KBM-7 (cell line): Measurements from ENCODE around the gene ARHGAP22.
A peak's percentile ranks its signal among the peaks of the same experiment; 100 is the strongest.
"Not testable (repeated sequence)": the region's sequence is repeated elsewhere in the genome, so short reads cannot be mapped to it uniquely, and the experiment has no call there.

Source experiments
- DNase-seq: peaks from one replicate; pipeline ENCODE4 v3.0.0-alpha.2; 2015
- in situ Hi-C: fragments of 300-500 bp; cut with MboI; formaldehyde crosslinking; loops from 2 replicates; pipeline ENCODE4 v1.14.3; 2020; ENCODE audit warnings: low sequenced_read_pairs, low pct_unique_long_range_greater_than_20kb, mixed read lengths

ARHGAP22 gene

GRCh38 chr10:48431871-48432270, 173.0 kb downstream of the ARHGAP22 start:
- in situ Hi-C loops, result no loop called here
- DNase-seq, result no peak

- in situ Hi-C loops, result no loop called here
- no peak for DNase-seq
Measured at GRCh38 chr10:48430402-48430993, 174.4 kb downstream of the ARHGAP22 start.

GRCh38 chr10:48429309-48429708, 175.6 kb downstream of the ARHGAP22 start:
- in situ Hi-C loops, result no loop called here
- DNase-seq, result no peak

- DNase-seq, result no peak
- in situ Hi-C loops, result no loop called here
Measured at GRCh38 chr10:48428896-48429295, 176.0 kb downstream of the ARHGAP22 start.

GRCh38 chr10:48423884-48424283, 181.0 kb downstream of the ARHGAP22 start:
- in situ Hi-C loops, result no loop called here
- DNase-seq, result no peak

- DNase-seq, in situ Hi-C loops: not testable (repeated sequence)
Measured at GRCh38 chr10:48421862-48422261, 183.0 kb downstream of the ARHGAP22 start.

- in situ Hi-C loops, result no loop called here
- DNase-seq, result no peak
Measured at GRCh38 chr10:48419714-48420113, 185.2 kb downstream of the ARHGAP22 start.

- DNase-seq, result peak; percentile 23
- in situ Hi-C loops, result no loop called here
Measured at GRCh38 chr10:48418189-48418788, 186.6 kb downstream of the ARHGAP22 start.

GRCh38 chr10:48417374-48417773, 187.5 kb downstream of the ARHGAP22 start:
- DNase-seq, result no peak
- in situ Hi-C loops, result no loop called here

GRCh38 chr10:48416584-48417232, 188.2 kb downstream of the ARHGAP22 start:
- in situ Hi-C loops, result no loop called here

GRCh38 chr10:48414778-48415177, 190.1 kb downstream of the ARHGAP22 start:
- DNase-seq, result no peak

More at GRCh38 chr10:48416584-48417232, 188.2 kb downstream of the ARHGAP22 start:
- DNase-seq, result no peak

GRCh38 chr10:48414160-48414559, 190.7 kb downstream of the ARHGAP22 start:
- DNase-seq, result no peak
- in situ Hi-C loops, result no loop called here

More at GRCh38 chr10:48414778-48415177, 190.1 kb downstream of the ARHGAP22 start:
- in situ Hi-C loops, result no loop called here

GRCh38 chr10:48412933-48413332, 191.9 kb downstream of the ARHGAP22 start:
- no peak for DNase-seq
- in situ Hi-C loops, result no loop called here

GRCh38 chr10:48412081-48412480, 192.8 kb downstream of the ARHGAP22 start:
- in situ Hi-C loops, result no loop called here
- DNase-seq, result no peak

GRCh38 chr10:48411510-48411909, 193.4 kb downstream of the ARHGAP22 start:
- DNase-seq, result no peak
- in situ Hi-C loops, result no loop called here

- DNase-seq, result no peak
Measured at GRCh38 chr10:48410503-48410902, 194.4 kb downstream of the ARHGAP22 start.

GRCh38 chr10:48406658-48407057, 198.2 kb downstream of the ARHGAP22 start:
- in situ Hi-C loops, result no loop called here
- no peak for DNase-seq

More at GRCh38 chr10:48410503-48410902, 194.4 kb downstream of the ARHGAP22 start:
- in situ Hi-C loops, result no loop called here

- DNase-seq, result no peak
- in situ Hi-C loops, result no loop called here
Measured at GRCh38 chr10:48406204-48406603, 198.7 kb downstream of the ARHGAP22 start.

GRCh38 chr10:48404646-48405045, 200.2 kb downstream of the ARHGAP22 start:
- DNase-seq, result no peak
- in situ Hi-C loops, result no loop called here

- in situ Hi-C loops, result no loop called here
- no peak for DNase-seq
Measured at GRCh38 chr10:48400850-48401220, 204.0 kb downstream of the ARHGAP22 start.
